ENCODE measurements around the gene LRRC46. TPM values are rescaled to one million over a fixed set of nuclear protein-coding genes. Genes with fewer than 3 reads are reported as not detected.

LRRC46 gene
- total and polyA plus RNA-seq, 2 of the 13 experiments (the other 11 are each of a cell fraction or from before 2014, with no cell fraction given): 0.09 TPM

DNA sequence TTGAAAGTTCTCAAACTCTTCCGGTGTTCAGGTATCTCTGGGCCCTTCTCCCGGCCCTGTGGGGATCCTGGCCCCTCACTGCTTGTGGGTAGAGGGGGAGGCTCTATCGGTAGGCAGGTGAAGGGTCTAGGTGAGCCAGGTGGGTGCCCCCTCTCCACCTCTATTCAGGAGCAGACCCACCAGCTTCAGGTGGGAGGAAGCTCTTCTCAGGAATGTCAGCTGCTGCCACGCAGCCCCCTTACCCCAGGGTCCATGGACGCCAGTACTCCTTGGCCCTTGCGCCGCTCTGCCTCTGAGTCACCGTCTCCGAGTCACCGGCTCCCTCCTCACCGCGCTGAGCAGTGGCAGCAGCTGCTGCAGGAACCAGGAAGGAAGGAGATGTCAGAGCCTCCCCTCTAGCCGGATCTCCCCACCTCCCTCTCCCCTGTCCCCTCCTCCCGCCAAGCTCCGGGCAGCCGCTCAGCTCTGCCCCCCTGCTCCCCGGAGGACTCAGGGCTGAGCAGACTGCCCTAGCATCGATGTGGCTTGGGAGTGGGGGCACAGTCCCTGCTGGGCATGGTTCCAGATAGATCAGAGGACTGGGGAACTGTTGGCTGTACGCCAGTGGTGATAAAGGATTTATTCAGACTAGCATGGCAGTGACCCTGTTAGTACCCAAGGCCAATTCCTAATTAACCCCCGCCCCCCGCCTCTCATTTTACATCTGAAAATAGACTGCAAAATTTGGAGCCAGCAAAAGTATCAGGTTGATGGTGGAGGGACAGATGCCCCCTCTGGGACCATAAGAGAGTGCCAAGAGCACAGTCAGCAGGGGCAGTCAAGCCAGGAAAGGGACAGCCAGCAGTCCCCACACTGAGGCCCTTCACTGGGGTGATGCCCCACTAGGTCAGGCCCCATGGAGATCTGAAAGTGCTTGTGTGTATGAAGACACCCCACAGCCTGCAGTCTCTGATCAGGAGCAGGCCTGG lies 9.8 kb upstream of the LRRC46 start, which contains the start of gene OSBPL7 (continued):
- TF ChIP-seq CERS6 (CRISPR knock-in tag; IDR thresholded peaks at IDR 0.05): no peak
- TF ChIP-seq ZSCAN22 (CRISPR knock-in tag; IDR thresholded peaks at IDR 0.05): no peak
- no peak for TF ChIP-seq ZNF724P (CRISPR knock-in tag; IDR thresholded peaks at IDR 0.05; ENCODE audit: borderline replicate concordance)
- no peak for TF ChIP-seq MLLT10 (CRISPR knock-in tag; IDR thresholded peaks at IDR 0.05)
- TF ChIP-seq, protein P1, sequence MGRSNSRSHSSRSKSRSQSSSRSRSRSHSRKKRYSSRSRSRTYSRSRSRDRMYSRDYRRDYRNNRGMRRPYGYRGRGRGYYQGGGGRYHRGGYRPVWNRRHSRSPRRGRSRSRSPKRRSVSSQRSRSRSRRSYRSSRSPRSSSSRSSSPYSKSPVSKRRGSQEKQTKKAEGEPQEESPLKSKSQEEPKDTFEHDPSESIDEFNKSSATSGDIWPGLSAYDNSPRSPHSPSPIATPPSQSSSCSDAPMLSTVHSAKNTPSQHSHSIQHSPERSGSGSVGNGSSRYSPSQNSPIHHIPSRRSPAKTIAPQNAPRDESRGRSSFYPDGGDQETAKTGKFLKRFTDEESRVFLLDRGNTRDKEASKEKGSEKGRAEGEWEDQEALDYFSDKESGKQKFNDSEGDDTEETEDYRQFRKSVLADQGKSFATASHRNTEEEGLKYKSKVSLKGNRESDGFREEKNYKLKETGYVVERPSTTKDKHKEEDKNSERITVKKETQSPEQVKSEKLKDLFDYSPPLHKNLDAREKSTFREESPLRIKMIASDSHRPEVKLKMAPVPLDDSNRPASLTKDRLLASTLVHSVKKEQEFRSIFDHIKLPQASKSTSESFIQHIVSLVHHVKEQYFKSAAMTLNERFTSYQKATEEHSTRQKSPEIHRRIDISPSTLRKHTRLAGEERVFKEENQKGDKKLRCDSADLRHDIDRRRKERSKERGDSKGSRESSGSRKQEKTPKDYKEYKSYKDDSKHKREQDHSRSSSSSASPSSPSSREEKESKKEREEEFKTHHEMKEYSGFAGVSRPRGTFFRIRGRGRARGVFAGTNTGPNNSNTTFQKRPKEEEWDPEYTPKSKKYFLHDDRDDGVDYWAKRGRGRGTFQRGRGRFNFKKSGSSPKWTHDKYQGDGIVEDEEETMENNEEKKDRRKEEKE (IDR thresholded peaks at IDR 0.05): no peak
- TF ChIP-seq RBM39 (IDR thresholded peaks at IDR 0.05; ENCODE audit: low read depth, low read length, poor library complexity, severe bottlenecking): no peak
- no peak for TF ChIP-seq ZNF496 (CRISPR knock-in tag; IDR thresholded peaks at IDR 0.05; ENCODE audit: insufficient replicate concordance)
- no peak for TF ChIP-seq PHB2 (IDR thresholded peaks at IDR 0.05; ENCODE audit: partially characterized antibody)
- no peak for TF ChIP-seq ZNF589 (CRISPR knock-in tag; conservative IDR thresholded peaks at IDR 0.05)
- TF ChIP-seq LBX2 (CRISPR knock-in tag; IDR thresholded peaks at IDR 0.05; ENCODE audit: borderline replicate concordance): 0 out of 2 replicates have a peak, but pooled peaks have one; percentile 59
- TF ChIP-seq ATRX (CRISPR knock-in tag; IDR thresholded peaks at IDR 0.05; ENCODE audit: borderline replicate concordance): no peak
- TF ChIP-seq FOXK1 (CRISPR knock-in tag; IDR thresholded peaks at IDR 0.05; ENCODE audit: borderline replicate concordance, low read depth): peak; percentile 53; the same call in 1 of the 2 replicates
- TF ChIP-seq ZNF639 (CRISPR knock-in tag; conservative IDR thresholded peaks at IDR 0.05): no peak
- peak; percentile 72; the same call in 1 of the 2 replicates for TF ChIP-seq MIER3 (CRISPR knock-in tag; IDR thresholded peaks at IDR 0.05; ENCODE audit: borderline replicate concordance)
- TF ChIP-seq, protein P2, sequence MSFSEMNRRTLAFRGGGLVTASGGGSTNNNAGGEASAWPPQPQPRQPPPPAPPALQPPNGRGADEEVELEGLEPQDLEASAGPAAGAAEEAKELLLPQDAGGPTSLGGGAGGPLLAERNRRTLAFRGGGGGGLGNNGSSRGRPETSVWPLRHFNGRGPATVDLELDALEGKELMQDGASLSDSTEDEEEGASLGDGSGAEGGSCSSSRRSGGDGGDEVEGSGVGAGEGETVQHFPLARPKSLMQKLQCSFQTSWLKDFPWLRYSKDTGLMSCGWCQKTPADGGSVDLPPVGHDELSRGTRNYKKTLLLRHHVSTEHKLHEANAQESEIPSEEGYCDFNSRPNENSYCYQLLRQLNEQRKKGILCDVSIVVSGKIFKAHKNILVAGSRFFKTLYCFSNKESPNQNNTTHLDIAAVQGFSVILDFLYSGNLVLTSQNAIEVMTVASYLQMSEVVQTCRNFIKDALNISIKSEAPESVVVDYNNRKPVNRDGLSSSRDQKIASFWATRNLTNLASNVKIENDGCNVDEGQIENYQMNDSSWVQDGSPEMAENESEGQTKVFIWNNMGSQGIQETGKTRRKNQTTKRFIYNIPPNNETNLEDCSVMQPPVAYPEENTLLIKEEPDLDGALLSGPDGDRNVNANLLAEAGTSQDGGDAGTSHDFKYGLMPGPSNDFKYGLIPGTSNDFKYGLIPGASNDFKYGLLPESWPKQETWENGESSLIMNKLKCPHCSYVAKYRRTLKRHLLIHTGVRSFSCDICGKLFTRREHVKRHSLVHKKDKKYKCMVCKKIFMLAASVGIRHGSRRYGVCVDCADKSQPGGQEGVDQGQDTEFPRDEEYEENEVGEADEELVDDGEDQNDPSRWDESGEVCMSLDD (CRISPR knock-in tag; IDR thresholded peaks at IDR 0.05; ENCODE audit: borderline replicate concordance): no peak
- TF ChIP-seq, protein P3, sequence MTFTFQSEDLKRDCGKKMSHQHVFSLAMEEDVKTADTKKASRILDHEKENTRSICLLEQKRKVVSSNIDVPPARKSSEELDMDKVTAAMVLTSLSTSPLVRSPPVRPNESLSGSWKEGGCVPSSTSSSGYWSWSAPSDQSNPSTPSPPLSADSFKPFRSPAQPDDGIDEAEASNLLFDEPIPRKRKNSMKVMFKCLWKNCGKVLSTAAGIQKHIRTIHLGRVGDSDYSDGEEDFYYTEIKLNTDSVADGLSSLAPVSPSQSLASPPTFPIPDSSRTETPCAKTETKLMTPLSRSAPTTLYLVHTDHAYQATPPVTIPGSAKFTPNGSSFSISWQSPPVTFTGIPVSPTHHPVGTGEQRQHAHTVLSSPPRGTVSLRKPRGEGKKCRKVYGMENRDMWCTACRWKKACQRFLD (CRISPR knock-in tag; IDR thresholded peaks at IDR 0.05; ENCODE audit: borderline replicate concordance): no peak
- TF ChIP-seq NR3C1 (CRISPR knock-in tag; IDR thresholded peaks at IDR 0.05): no peak
- peak; percentile 53; the same call in 1 of the 2 replicates for TF ChIP-seq ZNF335 (CRISPR knock-in tag; IDR thresholded peaks at IDR 0.05)

Data from HepG2 (cell line).